ENCODE results near the gene SIVA1.

The SIVA1 gene

DNA sequence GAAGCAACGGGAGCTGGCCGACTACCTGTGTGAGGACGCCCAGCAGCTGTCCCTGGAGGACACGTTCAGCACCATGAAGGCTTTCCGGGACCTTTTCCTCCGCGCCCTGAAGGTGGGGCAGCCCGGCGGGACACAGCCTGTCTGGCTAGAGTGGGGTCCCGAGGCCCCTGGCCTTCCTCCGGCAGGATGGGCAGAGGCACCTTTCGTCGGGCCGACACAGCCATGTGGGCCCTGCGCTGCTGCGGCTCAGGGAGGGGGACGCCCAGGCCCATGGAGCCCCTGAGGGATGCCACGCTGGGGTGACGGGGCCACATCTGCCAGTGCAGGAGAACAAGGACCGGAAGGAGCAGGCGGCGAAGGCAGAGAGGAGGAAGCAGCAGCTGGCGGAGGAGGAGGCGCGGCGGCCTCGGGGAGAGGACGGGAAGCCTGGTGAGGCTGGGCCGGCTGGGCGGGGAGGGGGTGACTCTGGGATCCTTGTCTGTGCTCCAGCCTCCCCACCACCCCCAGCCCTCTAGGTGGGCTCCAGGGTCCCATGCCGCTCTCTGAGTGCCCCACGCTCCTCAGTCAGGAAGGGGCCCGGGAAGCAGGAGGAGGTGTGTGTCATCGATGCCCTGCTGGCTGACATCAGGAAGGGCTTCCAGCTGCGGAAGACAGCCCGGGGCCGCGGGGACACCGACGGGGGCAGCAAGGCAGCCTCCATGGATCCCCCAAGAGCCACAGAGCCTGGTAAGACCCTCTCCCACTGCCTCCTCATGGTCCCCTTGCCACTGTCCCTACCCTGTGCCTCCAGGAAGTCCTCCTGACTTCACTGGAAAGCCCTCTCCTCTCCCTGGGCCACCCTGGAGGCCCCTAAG is 39.8 kb upstream of the SIVA1 start:
- Histone ChIP-seq H3K9me3 (ENCODE audit: insufficient read depth, low read length) (no peaks in the 10 kb centered on the region), H4K20me1 (ENCODE audit: low read depth, low read length) (no peaks in the 10 kb centered on the region), H3K9ac (ENCODE audit: low read length) (no peak overlapping the region), H2AFZ (ENCODE audit: low read depth, low read length, severe bottlenecking) (no peak overlapping the region), H3K9me2 (replicated peaks; ENCODE audit: insufficient read depth, low read length) (no peaks in the 10 kb centered on the region), H3K4me2 (ENCODE audit: low read depth, low read length, poor library complexity, severe bottlenecking) (no peak overlapping the region), H3F3A (ENCODE audit: insufficient read depth) (no peaks in the 10 kb centered on the region), H3K4me3 (ENCODE audit: insufficient read depth, low read length, poor library complexity, severe bottlenecking) (no peak overlapping the region), H3K36me3 (ENCODE audit: low read length) (no peaks in the 10 kb centered on the region), H3K27ac (ENCODE audit: low read depth, low read length) (no peak overlapping the region), H3K27me3 (ENCODE audit: low read length) (no peaks in the 10 kb centered on the region), H3K79me2 (ENCODE audit: insufficient read depth, low read length) (no peaks in the 10 kb centered on the region)
- TF ChIP-seq, protein P1, sequence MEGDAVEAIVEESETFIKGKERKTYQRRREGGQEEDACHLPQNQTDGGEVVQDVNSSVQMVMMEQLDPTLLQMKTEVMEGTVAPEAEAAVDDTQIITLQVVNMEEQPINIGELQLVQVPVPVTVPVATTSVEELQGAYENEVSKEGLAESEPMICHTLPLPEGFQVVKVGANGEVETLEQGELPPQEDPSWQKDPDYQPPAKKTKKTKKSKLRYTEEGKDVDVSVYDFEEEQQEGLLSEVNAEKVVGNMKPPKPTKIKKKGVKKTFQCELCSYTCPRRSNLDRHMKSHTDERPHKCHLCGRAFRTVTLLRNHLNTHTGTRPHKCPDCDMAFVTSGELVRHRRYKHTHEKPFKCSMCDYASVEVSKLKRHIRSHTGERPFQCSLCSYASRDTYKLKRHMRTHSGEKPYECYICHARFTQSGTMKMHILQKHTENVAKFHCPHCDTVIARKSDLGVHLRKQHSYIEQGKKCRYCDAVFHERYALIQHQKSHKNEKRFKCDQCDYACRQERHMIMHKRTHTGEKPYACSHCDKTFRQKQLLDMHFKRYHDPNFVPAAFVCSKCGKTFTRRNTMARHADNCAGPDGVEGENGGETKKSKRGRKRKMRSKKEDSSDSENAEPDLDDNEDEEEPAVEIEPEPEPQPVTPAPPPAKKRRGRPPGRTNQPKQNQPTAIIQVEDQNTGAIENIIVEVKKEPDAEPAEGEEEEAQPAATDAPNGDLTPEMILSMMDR (IDR thresholded peaks at IDR 0.05; ENCODE audit: insufficient read depth, low read length, poor library complexity, severe bottlenecking): no peak
- TF ChIP-seq EZH2phosphoT487 (conservative IDR thresholded peaks at IDR 0.05; ENCODE audit: low read length): no peak

DNA sequence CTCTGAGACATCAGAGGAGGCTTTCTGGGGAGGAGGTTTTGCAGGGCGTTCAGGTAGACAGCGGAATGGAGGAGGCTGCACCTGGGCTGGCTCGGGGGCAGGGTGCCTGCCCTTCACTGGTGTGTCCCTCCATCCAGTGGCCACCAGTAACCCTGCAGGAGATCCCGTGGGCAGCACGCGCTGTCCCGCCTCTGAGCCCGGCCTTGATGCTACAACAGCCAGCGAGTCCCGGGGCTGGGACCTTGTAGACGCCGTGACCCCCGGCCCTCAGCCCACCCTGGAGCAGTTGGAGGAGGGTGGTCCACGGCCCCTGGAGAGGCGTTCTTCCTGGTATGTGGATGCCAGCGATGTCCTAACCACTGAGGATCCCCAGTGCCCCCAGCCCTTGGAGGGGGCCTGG is 38.9 kb upstream of the SIVA1 start:
- no peaks in the 10 kb centered on the region for H4K20me1 ChIP-seq (ENCODE audit: low read depth, low read length)
- H3K79me2 ChIP-seq (ENCODE audit: insufficient read depth, low read length): no peaks in the 10 kb centered on the region
- H3K4me3 ChIP-seq (ENCODE audit: insufficient read depth, low read length, poor library complexity, severe bottlenecking): no peak overlapping the region
- H3K36me3 ChIP-seq (ENCODE audit: low read length): no peaks in the 10 kb centered on the region
- TF ChIP-seq, protein P1 (IDR thresholded peaks at IDR 0.05; ENCODE audit: insufficient read depth, low read length, poor library complexity, severe bottlenecking): no peak
- H3K27ac ChIP-seq (ENCODE audit: low read depth, low read length): no peak overlapping the region
- no peak overlapping the region for H2AFZ ChIP-seq (ENCODE audit: low read depth, low read length, severe bottlenecking)
- H3K9me3 ChIP-seq (ENCODE audit: insufficient read depth, low read length): no peaks in the 10 kb centered on the region
- no peaks in the 10 kb centered on the region for H3K27me3 ChIP-seq (ENCODE audit: low read length)
- H3K9ac ChIP-seq (ENCODE audit: low read length): no peak overlapping the region
- H3K9me2 ChIP-seq (replicated peaks; ENCODE audit: insufficient read depth, low read length): no peaks in the 10 kb centered on the region
- H3F3A ChIP-seq (ENCODE audit: insufficient read depth): no peaks in the 10 kb centered on the region
- no peak overlapping the region for H3K4me2 ChIP-seq (ENCODE audit: low read depth, low read length, poor library complexity, severe bottlenecking)

DNA sequence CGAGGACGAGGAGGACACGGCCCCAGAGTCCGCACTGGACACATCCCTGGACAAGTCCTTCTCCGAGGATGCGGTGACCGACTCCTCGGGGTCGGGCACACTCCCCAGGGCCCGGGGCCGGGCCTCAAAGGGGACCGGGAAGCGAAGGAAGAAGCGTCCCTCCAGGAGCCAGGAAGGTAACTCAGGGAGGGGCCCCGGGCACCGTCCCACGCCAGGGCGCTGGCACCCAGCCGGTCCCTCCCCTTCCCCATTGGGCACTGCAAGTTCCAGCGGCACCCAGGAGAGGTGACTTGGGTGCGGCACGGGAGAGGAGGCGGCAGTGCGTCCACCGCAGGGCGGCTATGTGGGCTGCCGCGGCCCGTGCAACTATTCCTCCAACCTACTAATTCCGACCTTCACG is 38.3 kb upstream of the SIVA1 start:
- Histone ChIP-seq H3K36me3 (ENCODE audit: low read length) (no peaks in the 10 kb centered on the region), H3K4me2 (ENCODE audit: low read depth, low read length, poor library complexity, severe bottlenecking) (no peak overlapping the region), H3K4me3 (ENCODE audit: insufficient read depth, low read length, poor library complexity, severe bottlenecking) (no peak overlapping the region), H2AFZ (ENCODE audit: low read depth, low read length, severe bottlenecking) (no peak overlapping the region), H3K9ac (ENCODE audit: low read length) (no peak overlapping the region), H3K27me3 (ENCODE audit: low read length) (no peaks in the 10 kb centered on the region), H4K20me1 (ENCODE audit: low read depth, low read length) (no peaks in the 10 kb centered on the region), H3K27ac (ENCODE audit: low read depth, low read length) (no peak overlapping the region), H3K79me2 (ENCODE audit: insufficient read depth, low read length) (no peaks in the 10 kb centered on the region), H3K9me2 (replicated peaks; ENCODE audit: insufficient read depth, low read length) (no peaks in the 10 kb centered on the region), H3F3A (ENCODE audit: insufficient read depth) (no peaks in the 10 kb centered on the region), H3K9me3 (ENCODE audit: insufficient read depth, low read length) (no peaks in the 10 kb centered on the region)
- TF ChIP-seq, protein P1 (IDR thresholded peaks at IDR 0.05; ENCODE audit: insufficient read depth, low read length, poor library complexity, severe bottlenecking): no peak
- TF ChIP-seq EZH2phosphoT487 (conservative IDR thresholded peaks at IDR 0.05; ENCODE audit: low read length): no peak

Data from SU-DHL-6 (cell line).